ENCODE data around the gene NDST4. TPM values are rescaled to one million over a fixed set of nuclear protein-coding genes. Genes with fewer than 3 reads are reported as not detected.

The NDST4 gene
- total RNA-seq, 1 donor from 2014 or later: not detected

GRCh38 chr4:115152081-115152480 is 38.7 kb upstream of the NDST4 start:
- Histone ChIP-seq H3K4me3 (no peak overlapping the region), H3K27me3 (no peaks in the 10 kb centered on the region), H3K36me3 (no peaks in the 10 kb centered on the region), H3K4me1 (no peaks in the 10 kb centered on the region), H3K27ac (no peak overlapping the region), H3K9me3 (no peaks in the 10 kb centered on the region)
- no peak for DNase-seq (ENCODE audit: extremely low spot score in 2 of 2)
- intact Hi-C loops (cut with DNase I): no loop called here
- TF ChIP-seq POLR2AphosphoS5 (IDR thresholded peaks at IDR 0.05; ENCODE audit: insufficient read depth in 1 of 2, low read depth in 1 of 2) (no peak), POLR2A (IDR thresholded peaks at IDR 0.05) (no peak), CTCF (IDR thresholded peaks at IDR 0.05) (no peak)

DNA sequence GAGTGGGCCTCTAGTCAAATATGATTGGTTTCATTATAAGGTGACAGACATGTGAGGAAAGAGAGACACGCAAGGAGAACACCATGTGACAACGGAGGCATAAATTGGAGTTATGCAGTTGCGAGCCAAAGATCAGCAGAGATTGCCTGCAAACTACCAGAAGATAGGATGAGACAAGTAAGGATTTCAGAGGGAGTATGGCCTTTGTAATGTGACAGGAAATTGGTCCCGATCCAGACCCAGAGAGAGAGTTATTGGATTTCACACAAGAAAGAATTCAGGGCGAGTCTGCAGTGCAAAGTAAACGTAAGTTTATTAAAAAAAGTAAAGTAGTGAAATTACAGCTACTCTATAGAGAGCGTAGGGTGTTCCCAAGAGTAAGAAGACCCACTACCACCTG is 35.7 kb upstream of the NDST4 start:
- no peak for DNase-seq (ENCODE audit: extremely low spot score in 2 of 2)
- TF ChIP-seq POLR2A (IDR thresholded peaks at IDR 0.05) (no peak), POLR2AphosphoS5 (IDR thresholded peaks at IDR 0.05; ENCODE audit: insufficient read depth in 1 of 2, low read depth in 1 of 2) (no peak), CTCF (IDR thresholded peaks at IDR 0.05) (no peak)
- Histone ChIP-seq H3K36me3 (no peaks in the 10 kb centered on the region), H3K4me1 (no peaks in the 10 kb centered on the region), H3K27me3 (no peaks in the 10 kb centered on the region), H3K4me3 (no peak overlapping the region), H3K9me3 (no peaks in the 10 kb centered on the region), H3K27ac (no peak overlapping the region)
- intact Hi-C loops (cut with DNase I): no loop called here

GRCh38 chr4:115145393-115146160 is 32.2 kb upstream of the NDST4 start:
- H3K27ac ChIP-seq: no peak overlapping the region
- no peaks in the 10 kb centered on the region for H3K27me3 ChIP-seq
- no peaks in the 10 kb centered on the region for H3K36me3 ChIP-seq
- no peaks in the 10 kb centered on the region for H3K9me3 ChIP-seq
- TF ChIP-seq POLR2A (IDR thresholded peaks at IDR 0.05): no peak
- TF ChIP-seq CTCF (IDR thresholded peaks at IDR 0.05): no peak
- no peak for TF ChIP-seq POLR2AphosphoS5 (IDR thresholded peaks at IDR 0.05; ENCODE audit: insufficient read depth in 1 of 2, low read depth in 1 of 2)
- DNase-seq (ENCODE audit: extremely low spot score in 2 of 2): no peak
- no peaks in the 10 kb centered on the region for H3K4me1 ChIP-seq
- no peak overlapping the region for H3K4me3 ChIP-seq
- intact Hi-C loops (cut with DNase I): no loop called here

GRCh38 chr4:115128037-115128436 is 14.6 kb upstream of the NDST4 start:
- no peak overlapping the region for H3K27ac ChIP-seq
- no peak for TF ChIP-seq POLR2A (IDR thresholded peaks at IDR 0.05)
- intact Hi-C loops (cut with DNase I): no loop called here

GRCh38 chr4:115126491-115126890 is 13.1 kb upstream of the NDST4 start:
- Histone ChIP-seq H3K27ac (no peak overlapping the region), H3K27me3 (no peaks in the 10 kb centered on the region), H3K4me3 (no peak overlapping the region), H3K4me1 (no peaks in the 10 kb centered on the region), H3K36me3 (no peaks in the 10 kb centered on the region), H3K9me3 (no peaks in the 10 kb centered on the region)
- intact Hi-C loops (cut with DNase I): no loop called here
- DNase-seq (ENCODE audit: extremely low spot score in 2 of 2): no peak
- TF ChIP-seq CTCF (IDR thresholded peaks at IDR 0.05) (no peak), POLR2A (IDR thresholded peaks at IDR 0.05) (no peak), POLR2AphosphoS5 (IDR thresholded peaks at IDR 0.05; ENCODE audit: insufficient read depth in 1 of 2, low read depth in 1 of 2) (no peak)

More at GRCh38 chr4:115128037-115128436, 14.6 kb upstream of the NDST4 start:
- Histone ChIP-seq H3K27me3 (no peaks in the 10 kb centered on the region), H3K9me3 (no peaks in the 10 kb centered on the region), H3K4me1 (no peaks in the 10 kb centered on the region), H3K4me3 (no peak overlapping the region), H3K36me3 (no peaks in the 10 kb centered on the region)
- no peak for DNase-seq (ENCODE audit: extremely low spot score in 2 of 2)

Measured in vagina (tissue), 2 donors.